Stimulated activated CD8-positive, alpha-beta memory T cell treated with anti-CD3 and anti-CD28 coated beads, Interleukin-7, amount 100 ng/mL, for 1 hour (primary cell): ENCODE data around the gene ZSCAN10.
A peak's percentile ranks its signal among the peaks of the same experiment; 100 is the strongest.

Experiments
- DNase-seq, 2 donors: peaks; one replicate each; pipeline ENCODE4 v3.0.0-alpha.2; 2020; ENCODE audit warnings: low read depth in 2 of 2

Gene ZSCAN10

GRCh38 chr16:3134338-3135125 lies 35.4 kb upstream of the ZSCAN10 start, which contains the start of gene ZNF213:
ZNF213 (plus strand) TSS chr16:3135029; CDS start chr16:3137281, 2,252 bp downstream.
- peak; percentile 77 to 86 for DNase-seq

GRCh38 chr16:3133844-3134243 lies 34.8 kb upstream of the ZSCAN10 start:
- DNase-seq = no peak

GRCh38 chr16:3131755-3132377 lies 32.8 kb upstream of the ZSCAN10 start:
- DNase-seq = no peak

- DNase-seq = peak; percentile 49 to 52
Measured at GRCh38 chr16:3129137-3130131, 30.3 kb upstream of the ZSCAN10 start.

- DNase-seq = no peak
Measured at GRCh38 chr16:3127745-3128144, 28.7 kb upstream of the ZSCAN10 start.

- DNase-seq = peak; percentile 91 to 95
Measured at GRCh38 chr16:3123986-3124886, 25.1 kb upstream of the ZSCAN10 start.

GRCh38 chr16:3122926-3123570 lies 24.0 kb upstream of the ZSCAN10 start:
- DNase-seq = no peak

- no peak for DNase-seq
Measured at GRCh38 chr16:3121851-3122467, 22.9 kb upstream of the ZSCAN10 start.

- DNase-seq = no peak
Measured at GRCh38 chr16:3120435-3120834, 21.3 kb upstream of the ZSCAN10 start.

- no peak for DNase-seq
Measured at GRCh38 chr16:3119701-3120408, 20.8 kb upstream of the ZSCAN10 start.

- no peak for DNase-seq
Measured at GRCh38 chr16:3119286-3119685, 20.2 kb upstream of the ZSCAN10 start.

- DNase-seq = no peak
Measured at GRCh38 chr16:3118846-3119245, 19.8 kb upstream of the ZSCAN10 start.

GRCh38 chr16:3118204-3118790 lies 19.2 kb upstream of the ZSCAN10 start:
- no peak for DNase-seq

GRCh38 chr16:3115561-3115960 lies 16.5 kb upstream of the ZSCAN10 start:
- no peak for DNase-seq

GRCh38 chr16:3115003-3115402 lies 15.9 kb upstream of the ZSCAN10 start:
- no peak for DNase-seq

- DNase-seq = no peak
Measured at GRCh38 chr16:3113765-3114479, 14.8 kb upstream of the ZSCAN10 start.

GRCh38 chr16:3112881-3113574 lies 13.9 kb upstream of the ZSCAN10 start:
- DNase-seq = no peak
